GM18499 (cell line): Measurements from ENCODE around the gene PARM1.
"Not testable (repeated sequence)": the region's sequence is repeated elsewhere in the genome, so short reads cannot be mapped to it uniquely, and the experiment has no call there.

Experiments
- ATAC-seq: cut with Tn5 transposase; IDR thresholded peaks from one replicate; pipeline ENCODE4 v1.9.1; 2021; ENCODE audit warnings: moderate number of reproducible peaks; ENCODE audit not compliant: insufficient read depth, unreplicated experiment

The PARM1 gene

GRCh38 chr4:74975848-74976824 is 43.2 kb downstream of the PARM1 start:
- no peak for ATAC-seq

- ATAC-seq = no peak
Measured at GRCh38 chr4:74982546-74983252, 49.8 kb downstream of the PARM1 start.

GRCh38 chr4:74983253-74983635 is 50.3 kb downstream of the PARM1 start:
- no peak for ATAC-seq

- no peak for ATAC-seq
Measured at GRCh38 chr4:74990276-74990875, 57.5 kb downstream of the PARM1 start.

GRCh38 chr4:74994436-74994835 is 61.5 kb downstream of the PARM1 start:
- ATAC-seq = not testable (repeated sequence)

GRCh38 chr4:74996996-74997395 is 64.1 kb downstream of the PARM1 start:
- ATAC-seq = no peak

- ATAC-seq = no peak
Measured at GRCh38 chr4:74997948-74998729, 65.2 kb downstream of the PARM1 start.

- no peak for ATAC-seq
Measured at GRCh38 chr4:74999714-75000309, 66.9 kb downstream of the PARM1 start.

GRCh38 chr4:75001871-75002270 is 69.0 kb downstream of the PARM1 start:
- no peak for ATAC-seq

GRCh38 chr4:75002381-75002780 is 69.5 kb downstream of the PARM1 start:
- no peak for ATAC-seq

GRCh38 chr4:75003979-75004378 is 71.1 kb downstream of the PARM1 start:
- no peak for ATAC-seq

- ATAC-seq = no peak
Measured at GRCh38 chr4:75004755-75005668, 72.1 kb downstream of the PARM1 start.

GRCh38 chr4:75005727-75006126 is 72.8 kb downstream of the PARM1 start:
- ATAC-seq = no peak

- no peak for ATAC-seq
Measured at GRCh38 chr4:75007891-75008290, 75.0 kb downstream of the PARM1 start.

- ATAC-seq = no peak
Measured at GRCh38 chr4:75009138-75009537, 76.2 kb downstream of the PARM1 start.

- ATAC-seq = no peak
Measured at GRCh38 chr4:75011131-75011795, 78.3 kb downstream of the PARM1 start.

GRCh38 chr4:75015627-75016026 is 82.7 kb downstream of the PARM1 start:
- no peak for ATAC-seq

- ATAC-seq = no peak
Measured at GRCh38 chr4:75016472-75016871, 83.6 kb downstream of the PARM1 start.
